ENCODE data around the gene TBC1D25.

Gene TBC1D25

DNA sequence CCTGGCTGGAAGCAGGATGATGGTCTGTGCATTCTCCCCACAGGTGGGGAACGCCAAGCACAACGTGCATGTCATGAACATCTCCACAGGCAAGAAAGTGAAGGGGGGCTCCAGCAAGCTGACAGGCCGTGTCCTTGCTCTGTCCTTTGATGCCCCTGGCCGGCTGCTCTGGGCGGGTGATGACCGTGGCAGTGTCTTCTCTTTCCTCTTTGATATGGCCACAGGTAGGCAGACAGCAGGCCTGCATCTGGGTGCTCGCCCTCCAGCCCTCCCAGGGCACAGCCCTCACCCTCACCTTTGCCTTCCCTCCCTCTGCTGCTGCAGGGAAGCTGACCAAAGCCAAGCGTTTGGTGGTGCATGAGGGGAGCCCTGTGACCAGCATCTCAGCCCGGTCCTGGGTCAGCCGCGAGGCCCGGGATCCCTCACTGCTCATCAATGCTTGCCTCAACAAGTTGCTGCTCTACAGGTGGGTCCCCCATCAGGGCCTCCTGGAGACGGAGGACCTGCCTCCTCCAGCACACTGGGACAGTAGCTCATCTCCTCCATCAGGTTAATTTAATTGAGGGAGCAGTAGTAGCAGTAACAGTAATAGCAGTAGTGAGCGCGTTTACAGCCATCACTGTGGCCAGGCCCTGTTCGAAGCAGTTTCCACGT, 62.4 kb downstream of the TBC1D25 start:
- DNase-seq (ENCODE audit: low read depth in 2 of 2): no peak

DNA sequence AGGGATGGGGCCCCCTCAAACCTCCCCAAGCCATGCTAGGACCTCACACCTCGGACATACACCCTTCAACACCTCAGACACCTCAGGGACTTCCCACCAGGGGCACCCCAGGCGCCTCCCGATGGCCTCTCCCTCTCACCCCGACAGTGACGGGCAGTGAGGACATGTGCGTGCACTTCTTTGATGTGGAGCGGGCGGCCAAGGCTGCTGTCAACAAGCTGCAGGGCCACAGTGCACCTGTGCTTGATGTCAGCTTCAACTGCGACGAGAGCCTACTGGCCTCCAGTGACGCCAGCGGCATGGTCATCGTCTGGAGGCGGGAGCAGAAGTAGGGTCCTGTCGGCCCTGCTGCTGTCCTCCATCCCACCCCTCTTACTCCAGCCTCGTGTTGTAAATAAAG, 65.2 kb downstream of the TBC1D25 start:
- no peak for DNase-seq (ENCODE audit: low read depth in 2 of 2)

GRCh38 chrX:48606091-48606490, 66.6 kb downstream of the TBC1D25 start:
- DNase-seq (ENCODE audit: low read depth in 2 of 2): no peak

GRCh38 chrX:48611703-48612102, 72.2 kb downstream of the TBC1D25 start:
- DNase-seq (ENCODE audit: low read depth in 2 of 2): no peak

Measured in activated CD8-positive, alpha-beta memory T cell treated with anti-CD3 and anti-CD28 coated beads for 4 hours (primary cell).